IMR-90 (cell line): ENCODE results near the gene PLA2G4E. TPM values are rescaled to one million over a fixed set of nuclear protein-coding genes. Genes with fewer than 3 reads are reported as not detected.

Experiments
- ATAC-seq: fragments of 200-7000 bp; cut with Tn5 transposase; 2 replicates; pipeline ENCODE4 v1.9.1; 2020; ENCODE audit warnings: low read depth, mild to moderate bottlenecking, moderate library complexity
- BruUV-seq: library from RNA; stranded (reverse); fragments of 400-500 nt; replicated peaks from 2 replicates; lab custom pipeline; 2021; lab: Mats Ljungman, UMichigan
- CTCF ChIA-PET: fragments of 300-600 bp; formaldehyde crosslinking; extraction: SDS; loops from one replicate; lab custom pipeline; 2021; ENCODE audit warnings: antibody characterized with exemption; lab: Yijun Ruan, JAX
- POLR2A ChIA-PET: fragments of 300-600 bp; sonication (Branson Sonifier 250); formaldehyde crosslinking; loops from one replicate; lab custom pipeline; 2022; ENCODE audit warnings: antibody characterized with exemption; ENCODE audit not compliant: unreplicated experiment; lab: Charles Lee
- DNase-seq: peaks from one replicate; pipeline ENCODE4 v3.0.0; 2013
- H2AFZ ChIP-seq: replicated peaks from 2 replicates; pipeline ENCODE3; 2013; ENCODE audit warnings: low read length, mild to moderate bottlenecking; ENCODE audit not compliant: poor library complexity
- H2AK5ac ChIP-seq: 2 replicates; pipeline ENCODE4 v1.6.1; 2013; ENCODE audit warnings: low read depth, low read length, inconsistent platforms
- H2AK9ac ChIP-seq: replicated peaks from 2 replicates; pipeline ENCODE3; 2013; ENCODE audit warnings: mild to moderate bottlenecking, low read depth, low read length, moderate library complexity; ENCODE audit not compliant: poor library complexity
- H2BK120ac ChIP-seq: 2 replicates; pipeline ENCODE4 v1.6.1; 2013; ENCODE audit warnings: low read depth, low read length, inconsistent platforms
- H2BK15ac ChIP-seq: 3 replicates; pipeline ENCODE4 v1.6.1; 2013; ENCODE audit warnings: low read depth, low read length, inconsistent platforms
- H2BK20ac ChIP-seq: 2 replicates; pipeline ENCODE4 v1.6.1; 2013; ENCODE audit warnings: low read depth, mild to moderate bottlenecking, inconsistent platforms, low read length, moderate library complexity
- H2BK5ac ChIP-seq: 2 replicates; pipeline ENCODE4 v1.6.1; 2013; ENCODE audit warnings: mild to moderate bottlenecking, low read depth, low read length, inconsistent platforms; ENCODE audit not compliant: poor library complexity, severe bottlenecking
- H3K14ac ChIP-seq: replicated peaks from 2 replicates; pipeline ENCODE4 v1.6.1; 2013; ENCODE audit warnings: low read depth, low read length, inconsistent platforms
- H3K18ac ChIP-seq: 2 replicates; pipeline ENCODE4 v1.6.1; 2013; ENCODE audit warnings: low read depth, low read length, control low read depth
- H3K23ac ChIP-seq: 2 replicates; pipeline ENCODE4 v1.6.1; 2013; ENCODE audit warnings: low read depth, low read length, inconsistent platforms
- H3K27ac ChIP-seq: 2 replicates; pipeline ENCODE4 v1.5.1; 2013; ENCODE audit warnings: mild to moderate bottlenecking, control low read depth, low read length; ENCODE audit not compliant: insufficient read depth
- H3K27me3 ChIP-seq: 2 replicates; pipeline ENCODE4 v1.6.1; 2013; ENCODE audit warnings: low read length; ENCODE audit not compliant: control insufficient read depth, insufficient read depth
- H3K36me3 ChIP-seq: 2 replicates; pipeline ENCODE4 v1.6.1; 2013; ENCODE audit warnings: low read length, mixed read lengths; ENCODE audit not compliant: control insufficient read depth, insufficient read depth
- H3K4ac ChIP-seq: 2 replicates; pipeline ENCODE4 v1.6.1; 2013; ENCODE audit warnings: low read depth, low read length, inconsistent platforms
- H3K4me1 ChIP-seq: 2 replicates; pipeline ENCODE4 v1.6.1; 2013; ENCODE audit warnings: low read length, mixed read lengths; ENCODE audit not compliant: control insufficient read depth, insufficient read depth
- H3K4me2 ChIP-seq: 2 replicates; pipeline ENCODE4 v1.6.1; 2013; ENCODE audit warnings: low read depth, mild to moderate bottlenecking, control low read depth, low read length, moderate library complexity
- H3K4me3 ChIP-seq: 2 replicates; pipeline ENCODE4 v1.5.1; 2013; ENCODE audit warnings: low read depth, mild to moderate bottlenecking, control low read depth, low read length, moderate library complexity; ENCODE audit not compliant: insufficient read depth
- H3K56ac ChIP-seq: 2 replicates; pipeline ENCODE4 v1.6.1; 2013; ENCODE audit warnings: low read length, inconsistent platforms; ENCODE audit not compliant: insufficient read depth; ENCODE audit errors: extremely low read depth
- H3K79me1 ChIP-seq, 2 experiments: 2 replicates each; pipeline ENCODE4 v1.6.1; 2013; ENCODE audit warnings: low read length in 2 of 2, inconsistent platforms in 1 of 2, low read depth in 1 of 2
- H3K9ac ChIP-seq: 2 replicates; pipeline ENCODE4 v1.6.1; 2013; ENCODE audit warnings: low read depth, low read length, control low read depth
- H3K9me1 ChIP-seq: 2 replicates; pipeline ENCODE4 v1.6.1; 2013; ENCODE audit warnings: low read length, inconsistent platforms; ENCODE audit not compliant: insufficient read depth
- H3K9me3 ChIP-seq: 2 replicates; pipeline ENCODE4 v1.6.1; 2013; ENCODE audit warnings: low read length; ENCODE audit not compliant: control insufficient read depth, insufficient read depth
- H4K20me1 ChIP-seq: 2 replicates; pipeline ENCODE4 v1.6.1; 2013; ENCODE audit warnings: low read length, inconsistent platforms; ENCODE audit not compliant: insufficient read depth
- H4K5ac ChIP-seq: 2 replicates; pipeline ENCODE4 v1.6.1; 2013; ENCODE audit warnings: mild to moderate bottlenecking, low read depth, low read length, control low read depth
- H4K8ac ChIP-seq, 2 experiments: 2 replicates each; pipeline ENCODE4 v1.6.1; 2013; ENCODE audit warnings: low read depth in 2 of 2, low read length in 2 of 2, control low read depth in 1 of 2, inconsistent platforms in 1 of 2
- H4K91ac ChIP-seq: 2 replicates; pipeline ENCODE4 v1.6.1; 2013; ENCODE audit warnings: low read depth, low read length, inconsistent platforms; ENCODE audit not compliant: insufficient read depth
- BHLHE40 ChIP-seq: fragments of 150-350 bp; IDR thresholded peaks from 2 replicates; pipeline ENCODE4 v1.6.1; 2016; ENCODE audit warnings: mild to moderate bottlenecking, low read depth, low read length
- CEBPB ChIP-seq: IDR thresholded peaks from 2 replicates; pipeline ENCODE4 v1.6.1; 2012; ENCODE audit warnings: low read depth, low read length, improper control_type of control experiment
- CHD1 ChIP-seq: IDR thresholded peaks from 2 replicates; pipeline ENCODE4 v1.6.1; 2012; ENCODE audit warnings: low read depth, low read length, improper control_type of control experiment
- FOS ChIP-seq: fragments of 150-350 bp; IDR thresholded peaks from 2 replicates; pipeline ENCODE4 v1.6.1; 2016; ENCODE audit warnings: low read depth, low read length
- MAFK ChIP-seq: IDR thresholded peaks from 2 replicates; pipeline ENCODE4 v1.6.1; 2012; ENCODE audit warnings: low read depth, low read length, improper control_type of control experiment
- MAZ ChIP-seq: IDR thresholded peaks from 2 replicates; pipeline ENCODE4 v1.6.1; 2012; ENCODE audit warnings: low read depth, mild to moderate bottlenecking, low read length, improper control_type of control experiment, moderate library complexity, borderline replicate concordance
- MXI1 ChIP-seq: IDR thresholded peaks from 2 replicates; pipeline ENCODE4 v1.6.1; 2012; ENCODE audit warnings: low read depth, mild to moderate bottlenecking, low read length, moderate library complexity, borderline replicate concordance
- NFE2L2 ChIP-seq: fragments of 150-350 bp; IDR thresholded peaks from 2 replicates; pipeline ENCODE4 v1.6.1; 2016; ENCODE audit warnings: low read depth, mild to moderate bottlenecking, low read length
- POLR2A ChIP-seq: IDR thresholded peaks from 2 replicates; pipeline ENCODE4 v1.6.1; 2012; ENCODE audit warnings: mild to moderate bottlenecking, low read depth, low read length
- RAD21 ChIP-seq: IDR thresholded peaks from 2 replicates; pipeline ENCODE4 v1.6.1; 2012; ENCODE audit warnings: low read length, improper control_type of control experiment
- RCOR1 ChIP-seq: IDR thresholded peaks from 2 replicates; pipeline ENCODE4 v1.6.1; 2012; ENCODE audit warnings: mild to moderate bottlenecking, low read length, improper control_type of control experiment; ENCODE audit not compliant: insufficient replicate concordance
- RFX5 ChIP-seq: IDR thresholded peaks from 2 replicates; pipeline ENCODE4 v1.8.0; 2012; ENCODE audit warnings: low read depth, mild to moderate bottlenecking, low read length, moderate library complexity
- SMC3 ChIP-seq: fragments of 150-350 bp; IDR thresholded peaks from 2 replicates; pipeline ENCODE4 v1.6.1; 2016; ENCODE audit warnings: low read depth, mild to moderate bottlenecking, antibody characterized with exemption, low read length, moderate library complexity
- WGBS, 2 experiments: methylation state at CpG; one replicate each; pipeline versions ENCODE4 v1.1.5 to v1.1.7; 2013; ENCODE audit warnings: missing lambda C conversion rate in 2 of 2; ENCODE audit not compliant: insufficient read length in 1 of 2; ENCODE audit errors: extremely low coverage in 2 of 2; 5-methylcytosine and 5-hydroxymethylcytosine counted together
- dilution Hi-C: fragments of 300-500 bp; cut with HindIII; formaldehyde crosslinking; loops from one replicate; pipeline ENCODE4 v1.14.3; 2018; ENCODE audit warnings: low sequenced_read_pairs; ENCODE audit not compliant: unreplicated experiment
- in situ Hi-C: fragments of 300-500 bp; cut with MboI; formaldehyde crosslinking; loops from 3 replicates; pipeline ENCODE4 v1.14.3; 2019; ENCODE audit warnings: low sequenced_read_pairs, inconsistent platforms, mixed read lengths
- intact Hi-C: fragments of 100-400 bp; cut with micrococcal nuclease; formaldehyde crosslinking; loops from 2 replicates; pipeline ENCODE4 v1.10.0; 2022
- polyA plus RNA-seq, 3 experiments: library from polyadenylated mRNA; depleted of rRNA; stranded (reverse); fragments of >200 nt; gene quantifications; 2 replicates each; pipeline ENCODE4 v1.2.3, GENCODE V29; 2012; ENCODE audit warnings: low replicate concordance in 1 of 3
- total RNA-seq: library from RNA; depleted of rRNA; stranded (reverse); fragments of >200 nt; gene quantifications from 2 replicates; pipeline ENCODE4 v1.2.3, GENCODE V29; 2012
- TF ChIP-seq, protein P1 (sequence below): fragments of 150-350 bp; IDR thresholded peaks from 2 replicates; pipeline ENCODE4 v1.6.1; 2017; ENCODE audit warnings: mild to moderate bottlenecking, antibody characterized with exemption, low read length, low read depth
- TF ChIP-seq, protein P2 (sequence below): conservative IDR thresholded peaks from 2 replicates; pipeline ENCODE4 v1.5.1; 2012; ENCODE audit warnings: mild to moderate bottlenecking, low read depth, low read length, improper control_type of control experiment
- TF ChIP-seq, protein P3 (sequence below): fragments of 150-350 bp; IDR thresholded peaks from 2 replicates; pipeline ENCODE4 v1.6.1; 2016; ENCODE audit warnings: low read depth, mild to moderate bottlenecking, low read length, moderate library complexity, borderline replicate concordance

The PLA2G4E gene
- total and polyA plus RNA-seq, 2 of the 4 experiments (the other 2 are of a cell fraction), result not detected

DNA sequence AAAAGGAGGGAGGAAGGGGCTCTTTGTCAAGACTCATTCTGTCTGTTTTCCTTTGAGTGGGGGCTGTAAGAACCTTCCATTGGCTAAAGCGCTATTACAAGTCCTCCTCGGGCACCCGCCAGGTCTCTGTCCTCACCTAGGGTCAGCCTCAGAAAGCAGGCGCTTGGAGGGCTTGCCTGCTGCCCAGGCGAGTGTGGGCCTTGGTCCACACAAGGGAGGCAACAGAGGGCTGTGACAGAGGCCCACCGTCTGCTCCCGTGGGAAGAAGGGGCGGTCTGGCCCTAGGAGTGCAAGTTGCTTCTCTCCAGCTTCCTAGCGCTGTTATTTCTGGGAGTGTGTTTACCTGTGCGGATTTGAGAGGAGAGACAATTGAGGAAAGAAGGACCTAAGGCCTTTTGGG lies 24.5 kb downstream of the PLA2G4E start:
- no peaks in the 10 kb centered on the region for H3K4me1 ChIP-seq
- in situ Hi-C loops (no loop called here), dilution Hi-C loops (no loop called here), intact Hi-C loops (no loop called here)
- no peak overlapping the region for H3K4me2 ChIP-seq
- no peak for ATAC-seq
- H2AK5ac ChIP-seq, result no peak overlapping the region
- H3K9me3 ChIP-seq, result no peaks in the 10 kb centered on the region
- H3K14ac ChIP-seq, result no peak overlapping the region
- 94% methylated on average over 4 of the region's 10 CpGs; no CpG with 5 or more reads in 1 of the 2 experiments for WGBS, 2 experiments
- TF ChIP-seq CHD1, result no peak
- no peak for TF ChIP-seq POLR2A
- TF ChIP-seq BHLHE40, result no peak
- TF ChIP-seq, protein P1, sequence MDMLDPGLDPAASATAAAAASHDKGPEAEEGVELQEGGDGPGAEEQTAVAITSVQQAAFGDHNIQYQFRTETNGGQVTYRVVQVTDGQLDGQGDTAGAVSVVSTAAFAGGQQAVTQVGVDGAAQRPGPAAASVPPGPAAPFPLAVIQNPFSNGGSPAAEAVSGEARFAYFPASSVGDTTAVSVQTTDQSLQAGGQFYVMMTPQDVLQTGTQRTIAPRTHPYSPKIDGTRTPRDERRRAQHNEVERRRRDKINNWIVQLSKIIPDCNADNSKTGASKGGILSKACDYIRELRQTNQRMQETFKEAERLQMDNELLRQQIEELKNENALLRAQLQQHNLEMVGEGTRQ, result no peak
- TF ChIP-seq RFX5, result no peak
- TF ChIP-seq RCOR1, result no peak
- TF ChIP-seq MAFK, result no peak
- no peak for TF ChIP-seq MAZ
- no peak for TF ChIP-seq NFE2L2
- no peak for TF ChIP-seq RAD21
- no peak for TF ChIP-seq MXI1
- TF ChIP-seq, protein P2, sequence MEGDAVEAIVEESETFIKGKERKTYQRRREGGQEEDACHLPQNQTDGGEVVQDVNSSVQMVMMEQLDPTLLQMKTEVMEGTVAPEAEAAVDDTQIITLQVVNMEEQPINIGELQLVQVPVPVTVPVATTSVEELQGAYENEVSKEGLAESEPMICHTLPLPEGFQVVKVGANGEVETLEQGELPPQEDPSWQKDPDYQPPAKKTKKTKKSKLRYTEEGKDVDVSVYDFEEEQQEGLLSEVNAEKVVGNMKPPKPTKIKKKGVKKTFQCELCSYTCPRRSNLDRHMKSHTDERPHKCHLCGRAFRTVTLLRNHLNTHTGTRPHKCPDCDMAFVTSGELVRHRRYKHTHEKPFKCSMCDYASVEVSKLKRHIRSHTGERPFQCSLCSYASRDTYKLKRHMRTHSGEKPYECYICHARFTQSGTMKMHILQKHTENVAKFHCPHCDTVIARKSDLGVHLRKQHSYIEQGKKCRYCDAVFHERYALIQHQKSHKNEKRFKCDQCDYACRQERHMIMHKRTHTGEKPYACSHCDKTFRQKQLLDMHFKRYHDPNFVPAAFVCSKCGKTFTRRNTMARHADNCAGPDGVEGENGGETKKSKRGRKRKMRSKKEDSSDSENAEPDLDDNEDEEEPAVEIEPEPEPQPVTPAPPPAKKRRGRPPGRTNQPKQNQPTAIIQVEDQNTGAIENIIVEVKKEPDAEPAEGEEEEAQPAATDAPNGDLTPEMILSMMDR, result no peak
- TF ChIP-seq, protein P3, sequence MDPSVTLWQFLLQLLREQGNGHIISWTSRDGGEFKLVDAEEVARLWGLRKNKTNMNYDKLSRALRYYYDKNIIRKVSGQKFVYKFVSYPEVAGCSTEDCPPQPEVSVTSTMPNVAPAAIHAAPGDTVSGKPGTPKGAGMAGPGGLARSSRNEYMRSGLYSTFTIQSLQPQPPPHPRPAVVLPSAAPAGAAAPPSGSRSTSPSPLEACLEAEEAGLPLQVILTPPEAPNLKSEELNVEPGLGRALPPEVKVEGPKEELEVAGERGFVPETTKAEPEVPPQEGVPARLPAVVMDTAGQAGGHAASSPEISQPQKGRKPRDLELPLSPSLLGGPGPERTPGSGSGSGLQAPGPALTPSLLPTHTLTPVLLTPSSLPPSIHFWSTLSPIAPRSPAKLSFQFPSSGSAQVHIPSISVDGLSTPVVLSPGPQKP, result no peak
- no peak for TF ChIP-seq CEBPB
- no peak for TF ChIP-seq FOS
- no peak for TF ChIP-seq SMC3
- H3K9me1 ChIP-seq, result no peaks in the 10 kb centered on the region
- H2BK120ac ChIP-seq, result no peak overlapping the region
- H3K23ac ChIP-seq, result no peak overlapping the region
- H4K5ac ChIP-seq, result no peak overlapping the region
- no peaks in the 10 kb centered on the region for H4K20me1 ChIP-seq
- no peak overlapping the region for H2BK15ac ChIP-seq
- no peak overlapping the region for H2BK5ac ChIP-seq
- no peak overlapping the region for H3K4ac ChIP-seq
- no peak overlapping the region for H4K91ac ChIP-seq
- DNase-seq, result no peak
- POLR2A ChIA-PET, result no interaction called here
- H3K18ac ChIP-seq, result no peak overlapping the region
- H2BK20ac ChIP-seq, result no peak overlapping the region
- H3K27ac ChIP-seq, result no peak overlapping the region
- CTCF ChIA-PET, result no interaction called here
- H2AFZ ChIP-seq, result no peak overlapping the region
- no peak overlapping the region for H3K9ac ChIP-seq
- no peaks in the 10 kb centered on the region for H3K79me1 ChIP-seq
- H3K56ac ChIP-seq, result no peak overlapping the region
- H3K27me3 ChIP-seq, result peaks cover 58% of the 10 kb centered on the region
- no peak overlapping the region for H2AK9ac ChIP-seq
- no peaks in the 10 kb centered on the region for H3K36me3 ChIP-seq
- no peak overlapping the region for H3K4me3 ChIP-seq
- no peak overlapping the region for H4K8ac ChIP-seq
- BruUV-seq, result no TSS peak
